ENCODE measurements around the gene ATN1. TPM values are rescaled to one million over a fixed set of nuclear protein-coding genes. Genes with fewer than 3 reads are reported as not detected.
"Not testable (repeated sequence)": the region's sequence is repeated elsewhere in the genome, so short reads cannot be mapped to it uniquely, and the experiment has no call there.

Gene ATN1
- total and polyA plus RNA-seq, 2 of the 4 experiments (the other 2 are of a cell fraction), result 3.4 to 58.7 TPM

DNA sequence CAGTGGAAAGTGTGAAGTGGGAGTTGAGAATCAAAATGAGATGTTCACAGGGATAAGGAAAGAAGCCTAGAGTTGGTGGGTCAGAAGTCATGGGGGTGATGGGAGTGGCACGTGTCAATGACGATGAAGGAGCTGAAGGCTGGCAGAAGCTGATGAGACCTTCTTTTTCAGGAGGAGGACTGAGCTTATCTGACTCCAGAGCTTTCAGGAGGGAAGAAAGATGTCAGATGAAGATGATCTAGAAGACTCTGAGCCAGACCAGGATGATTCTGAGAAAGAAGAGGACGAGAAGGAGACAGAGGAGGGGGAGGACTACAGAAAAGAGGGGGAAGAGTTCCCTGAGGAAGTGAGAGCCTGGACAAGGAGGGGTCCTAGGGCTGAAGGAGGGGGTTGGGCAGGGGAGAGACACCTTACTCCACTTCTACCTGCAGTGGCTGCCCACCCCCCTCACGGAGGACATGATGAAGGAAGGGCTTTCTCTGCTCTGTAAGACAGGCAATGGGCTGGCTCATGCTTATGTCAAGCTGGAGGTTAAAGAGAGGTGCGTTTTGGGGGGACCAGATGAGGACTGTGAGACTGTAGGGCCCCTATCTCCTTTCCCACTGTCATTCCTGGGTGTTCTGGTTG is 22.2 kb upstream of the ATN1 start (continued):
- TF ChIP-seq BHLHE40 (IDR thresholded peaks at IDR 0.05; ENCODE audit: low read depth, low read length), result no peak

DNA sequence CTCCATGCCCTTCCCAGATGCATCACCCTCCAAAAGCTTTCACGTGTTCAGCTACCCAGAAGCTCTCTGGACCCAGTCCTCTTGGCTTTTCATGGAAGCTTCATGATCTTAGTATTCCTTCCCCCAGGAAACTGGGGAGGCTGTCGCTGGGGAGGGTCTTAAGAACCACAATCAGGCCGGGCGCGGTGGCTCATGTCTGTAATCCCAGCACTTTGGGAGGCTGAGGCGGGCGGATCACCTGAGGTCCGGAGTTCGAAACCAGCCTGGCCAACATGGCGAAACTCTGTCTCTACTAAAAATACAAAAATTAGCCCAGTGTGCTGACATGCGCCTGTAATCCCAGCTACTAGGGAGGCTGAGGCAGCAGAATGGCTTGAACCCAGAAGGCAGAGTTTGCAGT is 19.6 kb upstream of the ATN1 start:
- H2AFZ ChIP-seq (replicated peaks; ENCODE audit: low read length, poor library complexity); BruUV-seq (replicated peaks); H2AK5ac ChIP-seq (ENCODE audit: low read depth, low read length); H3K18ac ChIP-seq (ENCODE audit: low read depth, low read length); H2BK120ac ChIP-seq (ENCODE audit: low read depth, low read length); H3K27ac ChIP-seq (ENCODE audit: insufficient read depth, low read length); H3K4me1 ChIP-seq (ENCODE audit: control insufficient read depth, insufficient read depth, low read length); H3K56ac ChIP-seq (ENCODE audit: extremely low read depth, insufficient read depth, low read length); H4K8ac ChIP-seq (ENCODE audit: low read depth in 2 of 2, low read length in 2 of 2); POLR2A ChIA-PET (ENCODE audit: unreplicated experiment); in situ Hi-C loops (cut with MboI; ENCODE audit: low sequenced_read_pairs); H4K91ac ChIP-seq (ENCODE audit: insufficient read depth, low read depth, low read length); dilution Hi-C loops (cut with HindIII; ENCODE audit: low sequenced_read_pairs, unreplicated experiment); DNase-seq; H3K4me2 ChIP-seq (ENCODE audit: low read depth, low read length); intact Hi-C loops (cut with micrococcal nuclease); H4K20me1 ChIP-seq (ENCODE audit: insufficient read depth, low read length); ATAC-seq (ENCODE audit: low read depth); H3K79me1 ChIP-seq (ENCODE audit: low read depth in 1 of 2, low read length in 2 of 2); H2AK9ac ChIP-seq (replicated peaks; ENCODE audit: low read depth, low read length, poor library complexity); H3K23ac ChIP-seq (ENCODE audit: low read depth, low read length); H3K9me3 ChIP-seq (ENCODE audit: control insufficient read depth, insufficient read depth, low read length); H3K4ac ChIP-seq (ENCODE audit: low read depth, low read length); H2BK15ac ChIP-seq (ENCODE audit: low read depth, low read length); H2BK5ac ChIP-seq (ENCODE audit: low read depth, low read length, poor library complexity, severe bottlenecking); H3K9me1 ChIP-seq (ENCODE audit: insufficient read depth, low read length); H3K4me3 ChIP-seq (ENCODE audit: insufficient read depth, low read depth, low read length); H3K36me3 ChIP-seq (ENCODE audit: control insufficient read depth, insufficient read depth, low read length); H4K5ac ChIP-seq (ENCODE audit: low read depth, low read length); H3K9ac ChIP-seq (ENCODE audit: low read depth, low read length); H3K14ac ChIP-seq (replicated peaks; ENCODE audit: low read depth, low read length); H2BK20ac ChIP-seq (ENCODE audit: low read depth, low read length); H3K27me3 ChIP-seq (ENCODE audit: control insufficient read depth, insufficient read depth, low read length): not testable (repeated sequence)
- WGBS, 2 experiments (ENCODE audit: extremely low coverage in 2 of 2, insufficient read length in 1 of 2), result no CpG with 5 or more reads among the region's 11 CpGs
- CTCF ChIA-PET, result interaction anchor here (1.8 kb wide), 1 partner anchor 17 kb away, joined by 5 read pairs; no protein-coding TSS in a partner anchor

Measured in IMR-90 (cell line).